ENCODE measurements around the gene PDCD1LG2. TPM values are rescaled to one million over a fixed set of nuclear protein-coding genes. Genes with fewer than 3 reads are reported as not detected.

PDCD1LG2 gene
- total RNA-seq, 1 donor from 2014 or later: 3.7 TPM

GRCh38 chr9:5480919-5481318 lies 29.4 kb upstream of the PDCD1LG2 start:
- no peaks in the 10 kb centered on the region for H3K36me3 ChIP-seq (ENCODE audit: control insufficient read depth in 3 of 3, insufficient read depth in 3 of 3, low read length in 3 of 3)
- no peaks in the 10 kb centered on the region for H3K4me1 ChIP-seq (ENCODE audit: control insufficient read depth in 3 of 3, insufficient read depth in 3 of 3, low read length in 3 of 3)
- H3K27me3 ChIP-seq (ENCODE audit: control insufficient read depth in 3 of 3, insufficient read depth in 3 of 3, low read length in 3 of 3): no peaks in the 10 kb centered on the region
- no peak overlapping the region for H3K9ac ChIP-seq (ENCODE audit: low read depth in 1 of 3, low read length in 3 of 3)
- no peak overlapping the region for H3K4me3 ChIP-seq (ENCODE audit: low read length in 3 of 3)
- no peaks in the 10 kb centered on the region for H3K9me3 ChIP-seq (ENCODE audit: control insufficient read depth in 3 of 3, low read length in 3 of 3)
- no peak overlapping the region for H3K27ac ChIP-seq (ENCODE audit: low read depth, low read length)

GRCh38 chr9:5481322-5482040 lies 28.9 kb upstream of the PDCD1LG2 start:
- no peaks in the 10 kb centered on the region for H3K9me3 ChIP-seq (ENCODE audit: control insufficient read depth in 3 of 3, low read length in 3 of 3)
- no peak overlapping the region for H3K4me3 ChIP-seq (ENCODE audit: low read length in 3 of 3)
- H3K9ac ChIP-seq (ENCODE audit: low read depth in 1 of 3, low read length in 3 of 3): no peak overlapping the region
- no peaks in the 10 kb centered on the region for H3K36me3 ChIP-seq (ENCODE audit: control insufficient read depth in 3 of 3, insufficient read depth in 3 of 3, low read length in 3 of 3)
- no peaks in the 10 kb centered on the region for H3K4me1 ChIP-seq (ENCODE audit: control insufficient read depth in 3 of 3, insufficient read depth in 3 of 3, low read length in 3 of 3)
- H3K27ac ChIP-seq (ENCODE audit: low read depth, low read length): no peak overlapping the region
- H3K27me3 ChIP-seq (ENCODE audit: control insufficient read depth in 3 of 3, insufficient read depth in 3 of 3, low read length in 3 of 3): no peaks in the 10 kb centered on the region

GRCh38 chr9:5482194-5482593 lies 28.1 kb upstream of the PDCD1LG2 start:
- H3K4me3 ChIP-seq (ENCODE audit: low read length in 3 of 3): no peak overlapping the region
- H3K9me3 ChIP-seq (ENCODE audit: control insufficient read depth in 3 of 3, low read length in 3 of 3): no peaks in the 10 kb centered on the region
- no peaks in the 10 kb centered on the region for H3K27me3 ChIP-seq (ENCODE audit: control insufficient read depth in 3 of 3, insufficient read depth in 3 of 3, low read length in 3 of 3)
- H3K36me3 ChIP-seq (ENCODE audit: control insufficient read depth in 3 of 3, insufficient read depth in 3 of 3, low read length in 3 of 3): no peaks in the 10 kb centered on the region
- H3K4me1 ChIP-seq (ENCODE audit: control insufficient read depth in 3 of 3, insufficient read depth in 3 of 3, low read length in 3 of 3): no peaks in the 10 kb centered on the region
- no peak overlapping the region for H3K27ac ChIP-seq (ENCODE audit: low read depth, low read length)
- H3K9ac ChIP-seq (ENCODE audit: low read depth in 1 of 3, low read length in 3 of 3): no peak overlapping the region

DNA sequence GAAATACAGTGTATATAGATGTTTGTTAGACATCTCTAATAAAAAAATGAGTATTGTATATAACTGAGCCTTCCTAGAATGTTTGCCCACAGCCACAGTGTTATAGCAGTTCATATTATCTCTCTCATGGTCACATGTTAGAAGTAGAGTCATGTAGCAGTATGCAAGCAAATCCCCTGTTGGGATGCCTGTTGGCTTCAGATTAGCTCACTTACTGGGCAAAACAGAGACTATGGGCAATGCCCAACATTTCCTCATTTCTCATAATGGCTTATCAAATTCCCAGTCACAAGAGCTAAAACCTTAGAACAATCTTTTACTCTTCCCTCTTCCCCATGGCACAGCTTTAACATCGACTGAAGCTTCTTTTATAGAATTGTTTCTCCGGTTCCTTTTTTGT lies 27.0 kb upstream of the PDCD1LG2 start:
- H3K4me3 ChIP-seq (ENCODE audit: low read length in 3 of 3): no peak overlapping the region
- H3K4me1 ChIP-seq (ENCODE audit: control insufficient read depth in 3 of 3, insufficient read depth in 3 of 3, low read length in 3 of 3): no peaks in the 10 kb centered on the region
- no peak overlapping the region for H3K9ac ChIP-seq (ENCODE audit: low read depth in 1 of 3, low read length in 3 of 3)
- H3K27ac ChIP-seq (ENCODE audit: low read depth, low read length): no peak overlapping the region
- no peaks in the 10 kb centered on the region for H3K27me3 ChIP-seq (ENCODE audit: control insufficient read depth in 3 of 3, insufficient read depth in 3 of 3, low read length in 3 of 3)
- no peaks in the 10 kb centered on the region for H3K9me3 ChIP-seq (ENCODE audit: control insufficient read depth in 3 of 3, low read length in 3 of 3)
- no peaks in the 10 kb centered on the region for H3K36me3 ChIP-seq (ENCODE audit: control insufficient read depth in 3 of 3, insufficient read depth in 3 of 3, low read length in 3 of 3)

DNA sequence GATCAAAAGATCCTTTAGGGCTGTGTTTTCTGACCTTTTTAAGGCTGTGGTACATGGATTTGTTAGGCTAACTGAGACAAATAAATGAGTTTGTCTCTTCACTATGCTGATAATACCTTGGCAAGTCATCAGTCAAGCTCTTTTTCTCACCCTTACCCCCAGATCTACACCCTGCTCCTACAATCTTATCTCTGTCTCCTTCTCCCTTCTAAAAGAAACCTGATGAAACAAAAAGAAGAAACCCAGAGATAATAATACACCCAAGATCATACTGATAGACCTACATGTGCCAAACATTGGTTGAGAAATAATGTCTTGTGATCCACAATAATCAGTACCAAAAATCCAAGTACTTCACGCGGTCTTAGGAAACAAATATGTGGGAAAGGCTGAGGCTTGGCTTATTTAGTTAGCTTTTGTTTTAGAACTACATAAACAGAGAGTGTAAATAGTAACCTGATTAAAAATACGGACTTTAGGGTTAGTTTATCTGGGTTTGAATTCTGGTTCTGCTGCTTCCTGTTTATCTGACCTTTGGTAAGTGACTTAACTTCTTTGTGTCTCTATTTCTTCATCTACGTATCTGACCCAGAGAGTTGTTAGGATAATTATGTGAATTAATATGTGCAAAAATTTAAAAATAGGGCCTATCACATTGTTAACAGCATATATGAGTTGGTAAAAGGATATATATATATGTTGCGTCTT lies 24.8 kb upstream of the PDCD1LG2 start:
- no peak overlapping the region for H3K4me3 ChIP-seq (ENCODE audit: low read length in 3 of 3)
- H3K27ac ChIP-seq (ENCODE audit: low read depth, low read length): no peak overlapping the region
- H3K9ac ChIP-seq (ENCODE audit: low read depth in 1 of 3, low read length in 3 of 3): no peak overlapping the region
- H3K36me3 ChIP-seq (ENCODE audit: control insufficient read depth in 3 of 3, insufficient read depth in 3 of 3, low read length in 3 of 3): no peaks in the 10 kb centered on the region
- H3K9me3 ChIP-seq (ENCODE audit: control insufficient read depth in 3 of 3, low read length in 3 of 3): no peaks in the 10 kb centered on the region
- no peaks in the 10 kb centered on the region for H3K4me1 ChIP-seq (ENCODE audit: control insufficient read depth in 3 of 3, insufficient read depth in 3 of 3, low read length in 3 of 3)
- H3K27me3 ChIP-seq (ENCODE audit: control insufficient read depth in 3 of 3, insufficient read depth in 3 of 3, low read length in 3 of 3): no peaks in the 10 kb centered on the region

- Histone ChIP-seq H3K9me3 (ENCODE audit: control insufficient read depth in 3 of 3, low read length in 3 of 3) (no peaks in the 10 kb centered on the region), H3K4me1 (ENCODE audit: control insufficient read depth in 3 of 3, insufficient read depth in 3 of 3, low read length in 3 of 3) (no peaks in the 10 kb centered on the region), H3K4me3 (ENCODE audit: low read length in 3 of 3) (no peak overlapping the region), H3K36me3 (ENCODE audit: control insufficient read depth in 3 of 3, insufficient read depth in 3 of 3, low read length in 3 of 3) (no peaks in the 10 kb centered on the region), H3K27ac (ENCODE audit: low read depth, low read length) (no peak overlapping the region), H3K9ac (ENCODE audit: low read depth in 1 of 3, low read length in 3 of 3) (no peak overlapping the region), H3K27me3 (ENCODE audit: control insufficient read depth in 3 of 3, insufficient read depth in 3 of 3, low read length in 3 of 3) (no peaks in the 10 kb centered on the region)
Measured at GRCh38 chr9:5486988-5487387, 23.3 kb upstream of the PDCD1LG2 start.

- no peak overlapping the region for H3K9ac ChIP-seq (ENCODE audit: low read depth in 1 of 3, low read length in 3 of 3)
Measured at GRCh38 chr9:5488221-5489008, 21.9 kb upstream of the PDCD1LG2 start.

GRCh38 chr9:5489630-5490490 lies 20.5 kb upstream of the PDCD1LG2 start:
- H3K4me1 ChIP-seq (ENCODE audit: control insufficient read depth in 3 of 3, insufficient read depth in 3 of 3, low read length in 3 of 3): no peaks in the 10 kb centered on the region
- H3K36me3 ChIP-seq (ENCODE audit: control insufficient read depth in 3 of 3, insufficient read depth in 3 of 3, low read length in 3 of 3): no peaks in the 10 kb centered on the region
- no peak overlapping the region for H3K4me3 ChIP-seq (ENCODE audit: low read length in 3 of 3)
- H3K9ac ChIP-seq (ENCODE audit: low read depth in 1 of 3, low read length in 3 of 3): no peak overlapping the region
- H3K9me3 ChIP-seq (ENCODE audit: control insufficient read depth in 3 of 3, low read length in 3 of 3): no peaks in the 10 kb centered on the region
- H3K27ac ChIP-seq (ENCODE audit: low read depth, low read length): no peak overlapping the region
- H3K27me3 ChIP-seq (ENCODE audit: control insufficient read depth in 3 of 3, insufficient read depth in 3 of 3, low read length in 3 of 3): no peaks in the 10 kb centered on the region

More at GRCh38 chr9:5488221-5489008, 21.9 kb upstream of the PDCD1LG2 start:
- Histone ChIP-seq H3K27me3 (ENCODE audit: control insufficient read depth in 3 of 3, insufficient read depth in 3 of 3, low read length in 3 of 3) (no peaks in the 10 kb centered on the region), H3K4me3 (ENCODE audit: low read length in 3 of 3) (no peak overlapping the region), H3K36me3 (ENCODE audit: control insufficient read depth in 3 of 3, insufficient read depth in 3 of 3, low read length in 3 of 3) (no peaks in the 10 kb centered on the region), H3K27ac (ENCODE audit: low read depth, low read length) (no peak overlapping the region), H3K4me1 (ENCODE audit: control insufficient read depth in 3 of 3, insufficient read depth in 3 of 3, low read length in 3 of 3) (no peaks in the 10 kb centered on the region), H3K9me3 (ENCODE audit: control insufficient read depth in 3 of 3, low read length in 3 of 3) (no peaks in the 10 kb centered on the region)

DNA sequence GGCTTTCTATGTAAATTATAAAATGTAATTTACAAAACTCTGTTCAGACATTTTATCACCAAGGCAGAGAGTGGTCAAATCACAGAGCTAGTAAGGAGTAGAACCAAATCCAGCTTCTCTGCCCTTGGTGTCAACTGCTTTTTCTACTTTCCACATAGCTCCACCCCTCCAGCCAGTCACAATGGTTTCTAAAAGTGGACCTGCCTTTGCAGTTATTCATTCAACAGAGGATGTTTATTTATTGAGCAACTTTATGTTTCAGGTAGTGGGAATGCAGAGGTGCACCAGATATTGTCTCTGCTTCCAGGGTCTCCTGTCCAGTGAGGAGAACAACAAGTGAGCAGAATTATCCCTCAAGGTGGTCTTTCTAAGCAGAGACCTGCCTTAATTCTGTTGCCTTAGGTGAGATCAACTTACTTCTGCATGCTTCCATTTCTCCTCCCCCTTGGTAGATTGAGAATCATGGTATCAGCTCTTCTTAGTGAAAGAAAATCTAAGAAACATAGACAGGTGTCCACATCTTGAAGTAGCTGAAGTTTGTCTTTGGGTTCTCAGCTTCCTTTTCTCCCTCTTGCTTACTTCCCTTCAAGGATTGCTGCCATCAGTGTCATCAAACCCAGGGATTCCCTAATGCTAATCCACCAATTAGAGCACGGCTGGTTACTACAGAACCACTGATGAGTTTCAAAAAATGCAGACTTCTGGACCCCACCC lies 17.2 kb upstream of the PDCD1LG2 start:
- Histone ChIP-seq H3K9ac (ENCODE audit: low read depth in 1 of 3, low read length in 3 of 3) (no peak overlapping the region), H3K9me3 (ENCODE audit: control insufficient read depth in 3 of 3, low read length in 3 of 3) (no peaks in the 10 kb centered on the region), H3K27me3 (ENCODE audit: control insufficient read depth in 3 of 3, insufficient read depth in 3 of 3, low read length in 3 of 3) (no peaks in the 10 kb centered on the region), H3K4me1 (ENCODE audit: control insufficient read depth in 3 of 3, insufficient read depth in 3 of 3, low read length in 3 of 3) (no peaks in the 10 kb centered on the region), H3K36me3 (ENCODE audit: control insufficient read depth in 3 of 3, insufficient read depth in 3 of 3, low read length in 3 of 3) (no peaks in the 10 kb centered on the region), H3K27ac (ENCODE audit: low read depth, low read length) (peak overlapping the region; percentile 45), H3K4me3 (ENCODE audit: low read length in 3 of 3) (no peak overlapping the region)
